ENCODE data around the gene SCAF4. TPM values are rescaled to one million over a fixed set of nuclear protein-coding genes. Genes with fewer than 3 reads are reported as not detected.

SCAF4 gene
- total and polyA plus RNA-seq, 2 of the 8 experiments (the other 6 are each of a cell fraction or from before 2014, with no cell fraction given) = 28.9 to 55.1 TPM

GRCh38 chr21:31771685-31772084 is 39.8 kb upstream of the SCAF4 start:
- CTCF ChIA-PET (ENCODE audit: partially characterized antibody) = interaction anchor here (0.8 to 0.9 kb wide), 2 partner anchors 14 to 161 kb away, joined by 4 read pairs; no protein-coding TSS in a partner anchor
- TF ChIP-seq E2F6 (IDR thresholded peaks at IDR 0.05) (no peak), CEBPB (IDR thresholded peaks at IDR 0.05; ENCODE audit: low read depth, low read length) (no peak), KDM5A (IDR thresholded peaks at IDR 0.05; ENCODE audit: low read length) (no peak), FOSL1 (IDR thresholded peaks at IDR 0.05; ENCODE audit: insufficient read depth, low read depth, low read length) (no peak), JUN (IDR thresholded peaks at IDR 0.05; ENCODE audit: low read depth, low read length) (no peak), TCF12 (IDR thresholded peaks at IDR 0.05; ENCODE audit: low read depth, low read length) (no peak), SAP30 (IDR thresholded peaks at IDR 0.05; ENCODE audit: insufficient read depth, insufficient replicate concordance, low read length) (no peak), ATF2 (IDR thresholded peaks at IDR 0.05; ENCODE audit: low read length) (no peak), SP2 (IDR thresholded peaks at IDR 0.05; ENCODE audit: low read length) (no peak), BRCA1 (IDR thresholded peaks at IDR 0.05; ENCODE audit: low read depth, low read length) (no peak), USF2 (IDR thresholded peaks at IDR 0.05; ENCODE audit: low read length) (no peak)

More at GRCh38 chr21:31771685-31772084, 39.8 kb upstream of the SCAF4 start:
- FAIRE-seq (no peak), DNase-seq (ENCODE audit: low read depth in 1 of 2, low spot score in 2 of 2) (no peak)
- Histone ChIP-seq H3K23ac (ENCODE audit: insufficient read length) (no peak overlapping the region), H3K79me1 (ENCODE audit: low read depth, low read length) (no peaks in the 10 kb centered on the region), H4K5ac (ENCODE audit: insufficient read length, low read depth, low read length) (no peak overlapping the region), H3K9ac (replicated peaks in 1 of 4; ENCODE audit: extremely low read depth in 1 of 4, low read depth in 3 of 4, low read length in 3 of 4) (no peak overlapping the region), H3K23me2 (ENCODE audit: low read depth, low read length) (no peaks in the 10 kb centered on the region), H2BK120ac (replicated peaks; ENCODE audit: low read depth, low read length) (no peak overlapping the region), H2BK12ac (ENCODE audit: low read depth, low read length) (no peak overlapping the region), H3K27me3 (replicated peaks in 1 of 4; ENCODE audit: control insufficient read depth in 3 of 4, extremely low read depth in 1 of 4, insufficient read depth in 3 of 4, low read length in 3 of 4) (no peaks in the 10 kb centered on the region), H3K14ac (ENCODE audit: insufficient read length) (no peak overlapping the region), H3K36me3 (ENCODE audit: control insufficient read depth in 2 of 4, insufficient read depth in 4 of 4, low read length in 3 of 4) (no peaks in the 10 kb centered on the region), H3K4me2 (ENCODE audit: insufficient read depth in 1 of 2, low read depth in 2 of 2, low read length in 2 of 2) (no peak overlapping the region), H3K56ac (replicated peaks; ENCODE audit: insufficient read length, low read depth, low read length) (no peak overlapping the region), H2BK20ac (ENCODE audit: low read length) (no peak overlapping the region), H2BK5ac (ENCODE audit: low read depth, low read length) (no peak overlapping the region), H3K79me2 (ENCODE audit: control insufficient read depth in 1 of 2, insufficient read depth in 2 of 2, low read length in 2 of 2) (no peaks in the 10 kb centered on the region), H3K4me3 (ENCODE audit: extremely low read depth in 1 of 4, insufficient read depth in 2 of 4, low read depth in 3 of 4, low read length in 4 of 4) (no peak overlapping the region), H3K4me1 (replicated peaks in 1 of 4; ENCODE audit: control insufficient read depth in 3 of 4, insufficient read depth in 4 of 4, low read length in 3 of 4) (no peaks in the 10 kb centered on the region), H3K27ac (ENCODE audit: low read depth, low read length) (no peak overlapping the region), H3K4ac (replicated peaks; ENCODE audit: insufficient read length, low read depth, low read length) (no peak overlapping the region), H2AK5ac (ENCODE audit: low read depth, low read length) (no peak overlapping the region), H2BK15ac (ENCODE audit: low read length) (no peak overlapping the region), H3K18ac (ENCODE audit: extremely low read depth, low read length) (no peak overlapping the region), H4K91ac (replicated peaks; ENCODE audit: insufficient read length, low read length) (no peak overlapping the region), H2AFZ (ENCODE audit: low read length) (no peak overlapping the region), H4K8ac (ENCODE audit: extremely low read depth, insufficient read depth, low read length) (no peak overlapping the region), H4K20me1 (replicated peaks in 1 of 2; ENCODE audit: control insufficient read depth in 1 of 2, insufficient read depth in 2 of 2, low read length in 2 of 2) (no peaks in the 10 kb centered on the region), H3K9me3 (ENCODE audit: insufficient read depth in 2 of 2, low read depth in 1 of 2, low read length in 1 of 2) (no peaks in the 10 kb centered on the region)
- POLR2A ChIA-PET (ENCODE audit: partially characterized antibody) = interaction anchor here (1.9 kb wide), 1 partner anchor 39 kb away, joined by 6 read pairs; no protein-coding TSS in a partner anchor
- 63% methylated on average over 3 of the region's 3 CpGs; no CpG with 5 or more reads in 1 of the 2 experiments for WGBS, 2 experiments (ENCODE audit: extremely low coverage in 1 of 2, insufficient coverage in 1 of 2, insufficient read length in 1 of 2, insufficient replicate concordance in 2 of 2, low coverage in 1 of 2, low lambda C conversion rate in 2 of 2, missing lambda C conversion rate in 1 of 2)
